ENCODE data around the gene ARHGAP32.
"Not testable (repeated sequence)": the region's sequence is repeated elsewhere in the genome, so short reads cannot be mapped to it uniquely, and the experiment has no call there.

ARHGAP32 gene

GRCh38 chr11:129202646-129203045 lies 10.5 kb upstream of the ARHGAP32 start:
- DNase-seq (ENCODE audit: low read depth) = no peak

GRCh38 chr11:129195682-129196081 lies 3.6 kb upstream of the ARHGAP32 start:
- DNase-seq (ENCODE audit: low read depth) = no peak

GRCh38 chr11:129191649-129192048 lies 476 bp downstream of the ARHGAP32 start:
- DNase-seq (ENCODE audit: low read depth) = no peak

- DNase-seq (ENCODE audit: low read depth) = no peak
These were observed 2.0 kb downstream of the ARHGAP32 start for GRCh38 chr11:129190087-129190486.

GRCh38 chr11:129189646-129190045 lies 2.5 kb downstream of the ARHGAP32 start:
- DNase-seq (ENCODE audit: low read depth) = no peak

- not testable (repeated sequence) for DNase-seq (ENCODE audit: low read depth)
These were observed 7.0 kb downstream of the ARHGAP32 start for GRCh38 chr11:129185082-129185481.

- no peak for DNase-seq (ENCODE audit: low read depth)
These were observed 7.5 kb downstream of the ARHGAP32 start for GRCh38 chr11:129184581-129184980.

GRCh38 chr11:129167315-129167714 lies 24.8 kb downstream of the ARHGAP32 start:
- DNase-seq (ENCODE audit: low read depth) = no peak

- DNase-seq (ENCODE audit: low read depth) = no peak
These were observed 28.4 kb downstream of the ARHGAP32 start for GRCh38 chr11:129163714-129164164.

GRCh38 chr11:129157080-129157479 lies 35.0 kb downstream of the ARHGAP32 start:
- DNase-seq (ENCODE audit: low read depth) = not testable (repeated sequence)

- no peak for DNase-seq (ENCODE audit: low read depth)
These were observed 36.4 kb downstream of the ARHGAP32 start for GRCh38 chr11:129155745-129156144.

- no peak for DNase-seq (ENCODE audit: low read depth)
These were observed 43.6 kb downstream of the ARHGAP32 start for GRCh38 chr11:129148487-129148886.

- no peak for DNase-seq (ENCODE audit: low read depth)
These were observed 45.9 kb downstream of the ARHGAP32 start for GRCh38 chr11:129146191-129146590.

GRCh38 chr11:129145276-129145675 lies 46.8 kb downstream of the ARHGAP32 start:
- no peak for DNase-seq (ENCODE audit: low read depth)

GRCh38 chr11:129144256-129144655 lies 47.9 kb downstream of the ARHGAP32 start:
- DNase-seq (ENCODE audit: low read depth) = no peak

GRCh38 chr11:129143335-129143734 lies 48.8 kb downstream of the ARHGAP32 start:
- no peak for DNase-seq (ENCODE audit: low read depth)

- DNase-seq (ENCODE audit: low read depth) = no peak
These were observed 50.2 kb downstream of the ARHGAP32 start for GRCh38 chr11:129141748-129142523.

- DNase-seq (ENCODE audit: low read depth) = no peak
These were observed 60.8 kb downstream of the ARHGAP32 start for GRCh38 chr11:129131316-129131715.

GRCh38 chr11:129128881-129129620 lies 63.1 kb downstream of the ARHGAP32 start:
- not testable (repeated sequence) for DNase-seq (ENCODE audit: low read depth)

GRCh38 chr11:129119036-129119435 lies 73.1 kb downstream of the ARHGAP32 start:
- no peak for DNase-seq (ENCODE audit: low read depth)

- no peak for DNase-seq (ENCODE audit: low read depth)
These were observed 74.4 kb downstream of the ARHGAP32 start for GRCh38 chr11:129117595-129118350.

All from stimulated activated CD8-positive, alpha-beta memory T cell treated with anti-CD3 and anti-CD28 coated beads, Interleukin-7, amount 100 ng/mL, for 24 hours (primary cell).